Osteoblast (primary cell): Measurements from ENCODE around the gene SLC46A2. TPM values are rescaled to one million over a fixed set of nuclear protein-coding genes. Genes with fewer than 3 reads are reported as not detected.
A peak's percentile ranks its signal among the peaks of the same experiment; 100 is the strongest.

Source experiments
- DNase-seq: peaks from one replicate; pipeline ENCODE4 v3.0.0; 2011; ENCODE audit warnings: low spot score, mixed read lengths; ENCODE audit not compliant: insufficient read length; ENCODE audit errors: missing footprints
- H2AFZ ChIP-seq: 2 replicates; pipeline ENCODE4 v1.6.0; 2011; ENCODE audit warnings: mild to moderate bottlenecking, low read length
- H3K27ac ChIP-seq: 2 replicates; pipeline ENCODE4 v1.5.1; 2011; ENCODE audit warnings: mild to moderate bottlenecking, low read depth, low read length, moderate library complexity
- H3K27me3 ChIP-seq: 2 replicates; pipeline ENCODE4 v1.6.0; 2012; ENCODE audit warnings: mild to moderate bottlenecking, control low read depth, inconsistent platforms, low read length, moderate library complexity; ENCODE audit not compliant: insufficient read depth
- H3K36me3 ChIP-seq: 2 replicates; pipeline ENCODE4 v1.5.1; 2011; ENCODE audit warnings: mild to moderate bottlenecking, low read length, control low read depth, moderate library complexity; ENCODE audit not compliant: insufficient read depth
- H3K4me1 ChIP-seq: 2 replicates; pipeline ENCODE4 v1.5.1; 2011; ENCODE audit warnings: mild to moderate bottlenecking, low read length, control low read depth, moderate library complexity; ENCODE audit not compliant: insufficient read depth
- H3K4me2 ChIP-seq: 2 replicates; pipeline ENCODE4 v1.6.0; 2011; ENCODE audit warnings: mild to moderate bottlenecking, low read length; ENCODE audit not compliant: insufficient read depth
- H3K4me3 ChIP-seq: fragments of 200-600 bp; sonication (generic); 3 replicates; pipeline ENCODE4 v1.5.1; 2012; ENCODE audit warnings: mild to moderate bottlenecking, low read length, inconsistent platforms; ENCODE audit not compliant: insufficient read depth
- H3K79me2 ChIP-seq: 2 replicates; pipeline ENCODE4 v1.6.0; 2012; ENCODE audit warnings: mild to moderate bottlenecking, low read length, control low read depth, inconsistent platforms; ENCODE audit not compliant: insufficient read depth
- H3K9me3 ChIP-seq: 2 replicates; pipeline ENCODE4 v1.5.1; 2011; ENCODE audit warnings: low read depth, low read length, control low read depth
- H4K20me1 ChIP-seq: 2 replicates; pipeline ENCODE4 v1.6.0; 2012; ENCODE audit warnings: mild to moderate bottlenecking, low read length, control low read depth; ENCODE audit not compliant: insufficient read depth
- CTCF ChIP-seq: IDR thresholded peaks from 2 replicates; pipeline ENCODE4 v1.5.1; 2011; ENCODE audit warnings: mild to moderate bottlenecking, low read depth, low read length, moderate library complexity; ENCODE audit errors: extremely low read depth
- total RNA-seq: library from RNA; depleted of rRNA; stranded (reverse); fragments of >200 nt; gene quantifications from 2 replicates; pipeline ENCODE4 v1.2.3, GENCODE V29; 2012

The SLC46A2 gene
- total RNA-seq, 1 donor = under 0.01 TPM

GRCh38 chr9:112880650-112881049, 10.0 kb downstream of the SLC46A2 start:
- no peaks in the 10 kb centered on the region for H4K20me1 ChIP-seq
- no peaks in the 10 kb centered on the region for H3K27me3 ChIP-seq
- H3K27ac ChIP-seq = peak overlapping the region; percentile 49
- H3K4me3 ChIP-seq = no peak overlapping the region
- peaks cover 28% of the 10 kb centered on the region for H3K4me1 ChIP-seq
- no peaks in the 10 kb centered on the region for H3K9me3 ChIP-seq
- DNase-seq = no peak
- peaks cover 2% of the 10 kb centered on the region for H3K36me3 ChIP-seq
- H2AFZ ChIP-seq = no peak overlapping the region
- H3K79me2 ChIP-seq = no peaks in the 10 kb centered on the region
- no peak for TF ChIP-seq CTCF
- no peak overlapping the region for H3K4me2 ChIP-seq

GRCh38 chr9:112878752-112879151, 11.9 kb downstream of the SLC46A2 start:
- Histone ChIP-seq H3K9me3 (no peaks in the 10 kb centered on the region), H3K4me1 (peaks cover 19% of the 10 kb centered on the region), H4K20me1 (no peaks in the 10 kb centered on the region), H3K27me3 (no peaks in the 10 kb centered on the region), H2AFZ (no peak overlapping the region), H3K27ac (no peak overlapping the region), H3K4me3 (no peak overlapping the region), H3K79me2 (no peaks in the 10 kb centered on the region), H3K36me3 (peaks cover 2% of the 10 kb centered on the region), H3K4me2 (no peak overlapping the region)
- no peak for TF ChIP-seq CTCF
- no peak for DNase-seq

GRCh38 chr9:112873773-112874405, 16.8 kb downstream of the SLC46A2 start:
- Histone ChIP-seq H3K4me3 (no peak overlapping the region), H3K36me3 (peaks cover 12% of the 10 kb centered on the region), H2AFZ (no peak overlapping the region), H3K4me1 (peaks cover 8% of the 10 kb centered on the region), H3K79me2 (no peaks in the 10 kb centered on the region), H3K4me2 (peak overlapping the region; percentile 48), H3K27ac (peak overlapping the region; percentile 59), H4K20me1 (no peaks in the 10 kb centered on the region), H3K9me3 (no peaks in the 10 kb centered on the region), H3K27me3 (no peaks in the 10 kb centered on the region)
- no peak for DNase-seq
- TF ChIP-seq CTCF = no peak

GRCh38 chr9:112872019-112872418, 18.7 kb downstream of the SLC46A2 start:
- no peak overlapping the region for H3K4me2 ChIP-seq
- H3K4me3 ChIP-seq = no peak overlapping the region
- no peak for TF ChIP-seq CTCF
- H4K20me1 ChIP-seq = no peaks in the 10 kb centered on the region
- H3K36me3 ChIP-seq = peaks cover 11% of the 10 kb centered on the region
- H3K9me3 ChIP-seq = no peaks in the 10 kb centered on the region
- H3K79me2 ChIP-seq = no peaks in the 10 kb centered on the region
- H3K27ac ChIP-seq = no peak overlapping the region
- H2AFZ ChIP-seq = no peak overlapping the region
- no peaks in the 10 kb centered on the region for H3K27me3 ChIP-seq
- peaks cover 16% of the 10 kb centered on the region for H3K4me1 ChIP-seq
- DNase-seq = no peak
